GM19468 (cell line): ENCODE data around the gene CCDC30.

Source experiments
- ATAC-seq: cut with Tn5 transposase; IDR thresholded peaks from one replicate; pipeline ENCODE4 v1.9.1; 2021; ENCODE audit warnings: mild to moderate bottlenecking, moderate library complexity, moderate number of reproducible peaks; ENCODE audit not compliant: unreplicated experiment; ENCODE audit errors: extremely low read depth

CCDC30 gene

GRCh38 chr1:42462828-42463763 is at the start of gene CCDC30:
CCDC30 (plus strand) TSS chr1:42463286; CDS start chr1:42480552, 17,266 bp downstream.
- peak; percentile 97 for ATAC-seq

- ATAC-seq: no peak
These were observed 48.3 kb upstream of the CCDC30 start for GRCh38 chr1:42414551-42415496.

- ATAC-seq: no peak
These were observed 45.9 kb upstream of the CCDC30 start for GRCh38 chr1:42417166-42417565.

- ATAC-seq: no peak
These were observed 44.6 kb upstream of the CCDC30 start for GRCh38 chr1:42418516-42418915.

- no peak for ATAC-seq
These were observed 43.8 kb upstream of the CCDC30 start for GRCh38 chr1:42419126-42419821.

GRCh38 chr1:42420121-42420520 is 43.0 kb upstream of the CCDC30 start:
- no peak for ATAC-seq

- ATAC-seq: no peak
These were observed 42.0 kb upstream of the CCDC30 start for GRCh38 chr1:42420911-42421585.

GRCh38 chr1:42422737-42423136 is 40.3 kb upstream of the CCDC30 start:
- no peak for ATAC-seq

GRCh38 chr1:42423681-42424080 is 39.4 kb upstream of the CCDC30 start:
- no peak for ATAC-seq

- ATAC-seq: no peak
These were observed 38.9 kb upstream of the CCDC30 start for GRCh38 chr1:42424201-42424600.

GRCh38 chr1:42427240-42427639 is 35.8 kb upstream of the CCDC30 start:
- ATAC-seq: no peak

- ATAC-seq: no peak
These were observed 33.5 kb upstream of the CCDC30 start for GRCh38 chr1:42429603-42430002.

GRCh38 chr1:42430286-42431135 is 32.6 kb upstream of the CCDC30 start:
- ATAC-seq: no peak

- no peak for ATAC-seq
These were observed 31.6 kb upstream of the CCDC30 start for GRCh38 chr1:42431514-42431913.

- ATAC-seq: no peak
These were observed 30.4 kb upstream of the CCDC30 start for GRCh38 chr1:42432714-42433113.

GRCh38 chr1:42433369-42433768 is 29.7 kb upstream of the CCDC30 start:
- ATAC-seq: no peak

- ATAC-seq: no peak
These were observed 28.7 kb upstream of the CCDC30 start for GRCh38 chr1:42434340-42434739.

- no peak for ATAC-seq
These were observed 23.1 kb upstream of the CCDC30 start for GRCh38 chr1:42439940-42440339.

GRCh38 chr1:42442662-42443061 is 20.4 kb upstream of the CCDC30 start:
- no peak for ATAC-seq
